ENCODE results near the gene NTM.
"Not testable (repeated sequence)": the region's sequence is repeated elsewhere in the genome, so short reads cannot be mapped to it uniquely, and the experiment has no call there.

NTM gene

GRCh38 chr11:131404010-131404409 lies 33.6 kb downstream of the NTM start:
- H3K36me3 ChIP-seq (ENCODE audit: control insufficient read depth, insufficient read depth, low read length) = no peaks in the 10 kb centered on the region
- H3K27me3 ChIP-seq (ENCODE audit: control insufficient read depth, insufficient read depth, low read length) = no peaks in the 10 kb centered on the region
- H3K4me3 ChIP-seq (ENCODE audit: low read depth, low read length) = no peak overlapping the region
- H3K9ac ChIP-seq (ENCODE audit: low read depth, low read length) = no peak overlapping the region
- H3K4me1 ChIP-seq (ENCODE audit: control insufficient read depth, insufficient read depth, low read length) = no peaks in the 10 kb centered on the region
- H3K9me3 ChIP-seq (ENCODE audit: control insufficient read depth, insufficient read depth, low read length) = no peaks in the 10 kb centered on the region

- Histone ChIP-seq H3K4me1 (ENCODE audit: control insufficient read depth, insufficient read depth, low read length) (peaks cover 2% of the 10 kb centered on the region), H3K9me3 (ENCODE audit: control insufficient read depth, insufficient read depth, low read length) (no peaks in the 10 kb centered on the region), H3K27me3 (ENCODE audit: control insufficient read depth, insufficient read depth, low read length) (no peaks in the 10 kb centered on the region), H3K4me3 (ENCODE audit: low read depth, low read length) (no peak overlapping the region), H3K9ac (ENCODE audit: low read depth, low read length) (no peak overlapping the region), H3K36me3 (ENCODE audit: control insufficient read depth, insufficient read depth, low read length) (no peaks in the 10 kb centered on the region)
These were observed 37.7 kb downstream of the NTM start for GRCh38 chr11:131408025-131408640.

- no peak overlapping the region for H3K9ac ChIP-seq (ENCODE audit: low read depth, low read length)
- H3K36me3 ChIP-seq (ENCODE audit: control insufficient read depth, insufficient read depth, low read length) = no peaks in the 10 kb centered on the region
- no peaks in the 10 kb centered on the region for H3K27me3 ChIP-seq (ENCODE audit: control insufficient read depth, insufficient read depth, low read length)
These were observed 38.9 kb downstream of the NTM start for GRCh38 chr11:131409345-131409744.

GRCh38 chr11:131411636-131412035 lies 41.2 kb downstream of the NTM start:
- Histone ChIP-seq H3K27me3 (ENCODE audit: control insufficient read depth, insufficient read depth, low read length) (no peaks in the 10 kb centered on the region), H3K4me3 (ENCODE audit: low read depth, low read length) (no peak overlapping the region), H3K4me1 (ENCODE audit: control insufficient read depth, insufficient read depth, low read length) (peaks cover 2% of the 10 kb centered on the region), H3K9ac (ENCODE audit: low read depth, low read length) (no peak overlapping the region), H3K9me3 (ENCODE audit: control insufficient read depth, insufficient read depth, low read length) (no peaks in the 10 kb centered on the region), H3K36me3 (ENCODE audit: control insufficient read depth, insufficient read depth, low read length) (no peaks in the 10 kb centered on the region)

More at GRCh38 chr11:131409345-131409744, 38.9 kb downstream of the NTM start:
- Histone ChIP-seq H3K9me3 (ENCODE audit: control insufficient read depth, insufficient read depth, low read length) (no peaks in the 10 kb centered on the region), H3K4me3 (ENCODE audit: low read depth, low read length) (no peak overlapping the region), H3K4me1 (ENCODE audit: control insufficient read depth, insufficient read depth, low read length) (peaks cover 2% of the 10 kb centered on the region)

DNA sequence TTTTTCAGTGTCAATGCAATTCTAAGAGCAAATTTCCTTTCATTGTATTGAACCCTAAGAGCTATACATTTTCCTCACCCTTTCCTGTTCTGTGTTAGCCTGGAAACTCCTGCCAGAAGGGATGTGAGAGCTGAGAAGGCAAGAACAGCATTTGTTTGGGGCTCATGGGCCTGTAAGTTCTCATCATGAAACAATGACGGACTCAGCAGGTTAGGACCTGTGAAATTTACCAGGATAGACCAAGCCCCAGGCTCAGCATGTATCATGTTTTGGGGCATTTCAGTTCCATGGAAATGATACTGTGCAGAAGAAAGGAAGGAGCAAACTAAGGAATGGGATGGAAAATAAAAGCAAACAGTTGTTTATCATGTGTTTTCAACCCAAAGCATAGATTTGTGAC lies 41.6 kb downstream of the NTM start:
- Histone ChIP-seq H3K9ac (ENCODE audit: low read depth, low read length) (no peak overlapping the region), H3K36me3 (ENCODE audit: control insufficient read depth, insufficient read depth, low read length) (no peaks in the 10 kb centered on the region), H3K4me1 (ENCODE audit: control insufficient read depth, insufficient read depth, low read length) (peaks cover 2% of the 10 kb centered on the region), H3K27me3 (ENCODE audit: control insufficient read depth, insufficient read depth, low read length) (no peaks in the 10 kb centered on the region), H3K9me3 (ENCODE audit: control insufficient read depth, insufficient read depth, low read length) (no peaks in the 10 kb centered on the region), H3K4me3 (ENCODE audit: low read depth, low read length) (no peak overlapping the region)

DNA sequence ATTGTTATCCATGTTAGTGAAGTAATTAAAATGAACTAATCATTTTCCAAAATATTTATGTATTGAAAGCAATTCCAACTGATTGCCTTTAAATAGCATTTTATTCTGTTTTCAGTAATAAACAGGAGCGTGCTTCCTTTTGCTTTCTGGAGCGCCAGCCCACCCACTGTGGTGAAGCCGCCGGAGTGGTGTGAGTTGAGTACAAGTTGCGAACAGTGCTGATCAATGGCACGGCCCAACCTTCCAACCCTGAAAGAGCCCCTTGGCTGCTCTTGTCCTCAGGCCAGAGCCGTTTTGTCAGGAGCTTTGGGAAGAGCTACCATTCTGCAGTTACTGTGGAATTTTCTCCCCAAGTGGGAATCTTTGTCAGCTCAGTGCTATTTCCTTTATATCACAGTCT lies 42.8 kb downstream of the NTM start:
- no peak overlapping the region for H3K9ac ChIP-seq (ENCODE audit: low read depth, low read length)
- no peaks in the 10 kb centered on the region for H3K36me3 ChIP-seq (ENCODE audit: control insufficient read depth, insufficient read depth, low read length)
- no peaks in the 10 kb centered on the region for H3K9me3 ChIP-seq (ENCODE audit: control insufficient read depth, insufficient read depth, low read length)
- no peaks in the 10 kb centered on the region for H3K27me3 ChIP-seq (ENCODE audit: control insufficient read depth, insufficient read depth, low read length)
- H3K4me1 ChIP-seq (ENCODE audit: control insufficient read depth, insufficient read depth, low read length) = peaks cover 2% of the 10 kb centered on the region
- no peak overlapping the region for H3K4me3 ChIP-seq (ENCODE audit: low read depth, low read length)

GRCh38 chr11:131418189-131418588 lies 47.8 kb downstream of the NTM start:
- Histone ChIP-seq H3K9ac (ENCODE audit: low read depth, low read length) (no peak overlapping the region), H3K9me3 (ENCODE audit: control insufficient read depth, insufficient read depth, low read length) (no peaks in the 10 kb centered on the region), H3K27me3 (ENCODE audit: control insufficient read depth, insufficient read depth, low read length) (no peaks in the 10 kb centered on the region), H3K4me3 (ENCODE audit: low read depth, low read length) (no peak overlapping the region), H3K4me1 (ENCODE audit: control insufficient read depth, insufficient read depth, low read length) (no peaks in the 10 kb centered on the region), H3K36me3 (ENCODE audit: control insufficient read depth, insufficient read depth, low read length) (no peaks in the 10 kb centered on the region)

- Histone ChIP-seq H3K4me1 (ENCODE audit: control insufficient read depth, insufficient read depth, low read length) (no peaks in the 10 kb centered on the region), H3K4me3 (ENCODE audit: low read depth, low read length) (no peak overlapping the region), H3K9me3 (ENCODE audit: control insufficient read depth, insufficient read depth, low read length) (no peaks in the 10 kb centered on the region), H3K9ac (ENCODE audit: low read depth, low read length) (no peak overlapping the region), H3K27me3 (ENCODE audit: control insufficient read depth, insufficient read depth, low read length) (no peaks in the 10 kb centered on the region), H3K36me3 (ENCODE audit: control insufficient read depth, insufficient read depth, low read length) (no peaks in the 10 kb centered on the region)
These were observed 50.8 kb downstream of the NTM start for GRCh38 chr11:131421066-131421855.

DNA sequence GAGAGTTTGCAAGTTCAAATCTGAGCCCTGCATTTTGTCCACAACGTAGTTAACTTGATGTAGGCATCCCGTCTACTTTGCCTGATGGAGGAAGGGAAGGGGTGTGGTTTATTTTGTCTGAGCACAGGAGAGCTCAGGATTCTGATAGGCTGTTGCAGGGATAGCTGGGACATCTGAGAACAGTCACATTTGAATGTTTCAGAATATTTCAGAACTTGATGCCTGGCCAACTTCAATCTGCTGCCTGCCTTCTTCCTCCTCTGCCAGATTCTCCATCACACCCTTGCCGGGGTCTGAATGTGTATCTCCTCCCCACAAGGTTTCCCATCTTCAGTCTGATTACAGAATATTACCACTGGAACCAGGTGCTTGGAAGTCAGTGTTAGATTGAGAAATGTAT lies 51.6 kb downstream of the NTM start:
- Histone ChIP-seq H3K9ac (ENCODE audit: low read depth, low read length) (no peak overlapping the region), H3K4me1 (ENCODE audit: control insufficient read depth, insufficient read depth, low read length) (no peaks in the 10 kb centered on the region), H3K9me3 (ENCODE audit: control insufficient read depth, insufficient read depth, low read length) (no peaks in the 10 kb centered on the region), H3K27me3 (ENCODE audit: control insufficient read depth, insufficient read depth, low read length) (no peaks in the 10 kb centered on the region), H3K36me3 (ENCODE audit: control insufficient read depth, insufficient read depth, low read length) (no peaks in the 10 kb centered on the region), H3K4me3 (ENCODE audit: low read depth, low read length) (no peak overlapping the region)

DNA sequence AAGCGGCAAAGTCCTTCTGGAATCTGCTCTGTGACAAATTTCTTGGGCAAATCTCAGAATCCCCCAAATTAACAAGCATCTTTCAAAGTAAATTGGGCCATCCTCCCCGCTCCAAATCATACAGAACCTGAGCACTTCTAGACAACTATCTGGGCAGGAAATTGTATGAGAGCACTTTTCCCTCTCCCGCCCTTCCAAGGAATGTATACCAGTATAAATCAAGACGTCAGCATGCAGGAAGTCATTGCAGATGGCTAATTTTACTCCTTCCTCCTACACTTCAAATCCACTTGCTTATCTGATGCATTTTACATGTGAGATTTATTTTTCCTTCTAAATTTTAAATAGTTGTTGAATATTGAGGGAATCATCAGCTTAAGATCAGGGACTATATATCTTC lies 52.1 kb downstream of the NTM start:
- Histone ChIP-seq H3K4me3 (ENCODE audit: low read depth, low read length) (no peak overlapping the region), H3K9me3 (ENCODE audit: control insufficient read depth, insufficient read depth, low read length) (no peaks in the 10 kb centered on the region), H3K9ac (ENCODE audit: low read depth, low read length) (no peak overlapping the region), H3K4me1 (ENCODE audit: control insufficient read depth, insufficient read depth, low read length) (no peaks in the 10 kb centered on the region), H3K27me3 (ENCODE audit: control insufficient read depth, insufficient read depth, low read length) (no peaks in the 10 kb centered on the region), H3K36me3 (ENCODE audit: control insufficient read depth, insufficient read depth, low read length) (no peaks in the 10 kb centered on the region)

GRCh38 chr11:131423688-131424087 lies 53.3 kb downstream of the NTM start:
- no peaks in the 10 kb centered on the region for H3K36me3 ChIP-seq (ENCODE audit: control insufficient read depth, insufficient read depth, low read length)
- H3K9ac ChIP-seq (ENCODE audit: low read depth, low read length) = no peak overlapping the region
- H3K4me1 ChIP-seq (ENCODE audit: control insufficient read depth, insufficient read depth, low read length) = no peaks in the 10 kb centered on the region
- H3K27me3 ChIP-seq (ENCODE audit: control insufficient read depth, insufficient read depth, low read length) = no peaks in the 10 kb centered on the region
- H3K4me3 ChIP-seq (ENCODE audit: low read depth, low read length) = no peak overlapping the region
- no peaks in the 10 kb centered on the region for H3K9me3 ChIP-seq (ENCODE audit: control insufficient read depth, insufficient read depth, low read length)

DNA sequence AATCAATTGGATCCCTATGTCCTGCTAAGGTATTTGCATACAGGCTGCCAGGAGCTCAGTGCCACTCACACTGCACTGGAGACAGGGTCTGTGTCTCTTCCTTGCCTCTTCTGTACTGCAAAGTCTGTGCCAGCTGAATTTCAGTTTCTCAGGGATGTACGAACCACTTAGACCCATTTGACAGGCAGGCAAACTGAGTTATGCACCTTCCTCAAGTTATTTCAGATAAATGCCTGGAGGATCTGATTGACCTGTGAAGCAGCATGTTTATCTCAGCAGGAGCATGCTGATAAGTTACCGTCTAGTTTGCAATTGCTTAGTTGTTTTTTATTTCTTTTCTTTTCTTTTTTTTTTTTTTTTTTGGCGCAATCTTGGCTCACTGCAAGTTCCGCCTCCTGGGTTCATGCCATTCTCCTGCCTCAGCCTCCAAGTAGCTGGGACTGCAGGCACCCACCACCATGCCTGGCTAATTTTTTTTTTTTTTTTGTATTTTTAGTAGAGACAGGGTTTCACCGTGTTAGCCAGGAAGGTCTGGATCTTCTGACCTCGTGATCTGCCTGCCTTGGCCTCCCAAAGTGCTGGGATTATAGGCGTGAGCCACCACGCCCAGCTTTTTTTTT lies 54.0 kb downstream of the NTM start:
- not testable (repeated sequence) for H3K9me3 ChIP-seq (ENCODE audit: control insufficient read depth, insufficient read depth, low read length); H3K4me3 ChIP-seq (ENCODE audit: low read depth, low read length); H3K27me3 ChIP-seq (ENCODE audit: control insufficient read depth, insufficient read depth, low read length); H3K4me1 ChIP-seq (ENCODE audit: control insufficient read depth, insufficient read depth, low read length); H3K36me3 ChIP-seq (ENCODE audit: control insufficient read depth, insufficient read depth, low read length); H3K9ac ChIP-seq (ENCODE audit: low read depth, low read length)
